OCI-LY7 (cell line): ENCODE measurements around the gene TNK1. TPM values are rescaled to one million over a fixed set of nuclear protein-coding genes. Genes with fewer than 3 reads are reported as not detected.

Source experiments
- BruUV-seq: library from RNA; stranded (reverse); fragments of 400-500 nt; replicated peaks from 2 replicates; lab custom pipeline; 2021; lab: Mats Ljungman, UMichigan
- CTCF ChIA-PET: fragments of 300-600 bp; sonication (Branson Sonifier 250); formaldehyde crosslinking; loops from one replicate; lab custom pipeline; 2022; ENCODE audit warnings: antibody characterized with exemption; ENCODE audit not compliant: unreplicated experiment; lab: Charles Lee
- POLR2A ChIA-PET: fragments of 300-600 bp; sonication (Branson Sonifier 250); formaldehyde crosslinking; loops from one replicate; lab custom pipeline; 2022; ENCODE audit warnings: antibody characterized with exemption; lab: Charles Lee
- DNase-seq: peaks from one replicate; pipeline ENCODE4 v3.0.0-alpha.2; 2015; ENCODE audit warnings: low spot score
- H2AFZ ChIP-seq: fragments of 200-600 bp; sonication (generic), shearing (Covaris generic); 2 replicates; pipeline ENCODE4 v1.6.1; 2014; ENCODE audit warnings: mild to moderate bottlenecking, antibody characterized with exemption, low read length, moderate library complexity
- H3K27ac ChIP-seq: fragments of 200-600 bp; sonication (generic); 2 replicates; pipeline ENCODE4 v1.5.1; 2014; ENCODE audit warnings: mixed run types, low read depth, mild to moderate bottlenecking, moderate library complexity, low read length, inconsistent platforms; ENCODE audit not compliant: poor library complexity, severe bottlenecking
- H3K36me3 ChIP-seq: fragments of 200-600 bp; sonication (generic); 2 replicates; pipeline ENCODE4 v1.6.1; 2014; ENCODE audit warnings: mild to moderate bottlenecking, antibody characterized with exemption, low read length, moderate library complexity, mixed read lengths; ENCODE audit not compliant: insufficient read depth
- H3K4me1 ChIP-seq: fragments of 200-600 bp; sonication (generic); 2 replicates; pipeline ENCODE4 v1.5.1; 2014; ENCODE audit warnings: mild to moderate bottlenecking, low read length; ENCODE audit not compliant: insufficient read depth, poor library complexity, severe bottlenecking
- H3K4me2 ChIP-seq: fragments of 200-600 bp; sonication (generic); 2 replicates; pipeline ENCODE4 v1.6.1; 2014; ENCODE audit warnings: mild to moderate bottlenecking, low read length
- H3K4me3 ChIP-seq: fragments of 200-600 bp; sonication (generic); 2 replicates; pipeline ENCODE4 v1.5.1; 2014; ENCODE audit warnings: mild to moderate bottlenecking, low read depth, low read length; ENCODE audit not compliant: poor library complexity, severe bottlenecking
- H3K79me2 ChIP-seq: fragments of 200-600 bp; sonication (generic); 2 replicates; pipeline ENCODE4 v1.6.1; 2016; ENCODE audit warnings: low read depth, mild to moderate bottlenecking, low read length, moderate library complexity, mixed read lengths; ENCODE audit not compliant: insufficient read depth
- H3K9me2 ChIP-seq: fragments of 200-600 bp; sonication (generic); 2 replicates; pipeline ENCODE4 v1.6.1; 2016; ENCODE audit warnings: mild to moderate bottlenecking, low read length, mixed read lengths; ENCODE audit not compliant: insufficient read depth
- H3K9me3 ChIP-seq: fragments of 200-600 bp; sonication (generic); 2 replicates; pipeline ENCODE4 v1.6.1; 2014; ENCODE audit warnings: mild to moderate bottlenecking, mixed run types, low read length, mixed read lengths
- H4K20me1 ChIP-seq: fragments of 200-600 bp; sonication (generic); 2 replicates; pipeline ENCODE4 v1.6.1; 2014; ENCODE audit warnings: mild to moderate bottlenecking, antibody characterized with exemption, low read length, moderate library complexity, mixed read lengths; ENCODE audit not compliant: insufficient read depth
- EZH2phosphoT487 ChIP-seq: fragments of 200-600 bp; sonication (generic); IDR thresholded peaks from 2 replicates; pipeline ENCODE4 v1.6.1; 2018; ENCODE audit warnings: low read depth, borderline replicate concordance, mild to moderate bottlenecking, mixed run types, antibody characterized with exemption, low read length, moderate library complexity, mixed read lengths
- intact Hi-C: fragments of 100-400 bp; cut with micrococcal nuclease; formaldehyde crosslinking; loops from one replicate; pipeline ENCODE4 v1.10.0; 2022; ENCODE audit not compliant: unreplicated experiment
- total RNA-seq, 2 experiments: library from RNA; depleted of rRNA in 1 of 2; stranded (reverse); fragments of >200 nt in 1 of 2; shearing (Covaris generic) in 1 of 2; gene quantifications; 2 replicates each; pipeline ENCODE4 v1.2.3, GENCODE V29; 2014 to 2022
- TF ChIP-seq, protein P1 (sequence below): fragments of 200-600 bp; sonication (generic); conservative IDR thresholded peaks from 2 replicates; pipeline ENCODE4 v1.5.1; 2014; ENCODE audit warnings: mild to moderate bottlenecking, antibody characterized with exemption, low read length, moderate library complexity, mixed read lengths

Gene TNK1
- total RNA-seq, 2 experiments from 2014 or later, result 5.0 to 6.4 TPM

DNA sequence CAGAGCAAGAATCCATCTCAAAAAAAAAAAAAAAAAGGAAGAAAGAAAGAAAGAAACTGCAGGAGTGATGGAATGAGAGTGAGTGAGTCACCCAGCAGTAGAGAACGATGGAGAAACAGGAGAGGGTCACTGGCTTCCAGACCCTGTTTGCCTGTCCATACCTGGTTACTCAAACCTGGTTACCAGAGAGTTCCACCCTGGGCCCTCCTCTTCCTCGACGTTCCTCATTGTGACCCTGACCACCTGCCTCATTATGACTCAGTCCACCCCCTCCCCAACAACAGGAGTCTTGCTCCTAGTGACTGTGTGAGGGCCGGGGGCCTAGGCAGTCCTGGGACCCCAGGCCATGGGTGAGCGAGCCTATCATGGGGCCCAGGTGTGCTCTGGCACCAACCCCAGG, 47.7 kb downstream of the TNK1 start, which contains the start of gene SPEM3:
SPEM3 (plus strand) TSS at position 301 of the 400 bp plus-strand sequence; CDS start at position 347, 46 bp downstream.
- ChIA-PET CTCF (no interaction called here), POLR2A (no interaction called here)
- Histone ChIP-seq H3K4me1 (no peaks in the 10 kb centered on the region), H4K20me1 (no peaks in the 10 kb centered on the region), H2AFZ (no peak within 1 kb of the TSS), H3K4me2 (no peak within 1 kb of the TSS), H3K4me3 (no peak within 1 kb of the TSS), H3K9me3 (no peaks in the 10 kb centered on the region), H3K27ac (no peak within 1 kb of the TSS), H3K9me2 (no peaks in the 10 kb centered on the region), H3K36me3 (no peaks in the 10 kb centered on the region), H3K79me2 (no peaks in the 10 kb centered on the region)
- TF ChIP-seq EZH2phosphoT487, result no peak
- TF ChIP-seq, protein P1, sequence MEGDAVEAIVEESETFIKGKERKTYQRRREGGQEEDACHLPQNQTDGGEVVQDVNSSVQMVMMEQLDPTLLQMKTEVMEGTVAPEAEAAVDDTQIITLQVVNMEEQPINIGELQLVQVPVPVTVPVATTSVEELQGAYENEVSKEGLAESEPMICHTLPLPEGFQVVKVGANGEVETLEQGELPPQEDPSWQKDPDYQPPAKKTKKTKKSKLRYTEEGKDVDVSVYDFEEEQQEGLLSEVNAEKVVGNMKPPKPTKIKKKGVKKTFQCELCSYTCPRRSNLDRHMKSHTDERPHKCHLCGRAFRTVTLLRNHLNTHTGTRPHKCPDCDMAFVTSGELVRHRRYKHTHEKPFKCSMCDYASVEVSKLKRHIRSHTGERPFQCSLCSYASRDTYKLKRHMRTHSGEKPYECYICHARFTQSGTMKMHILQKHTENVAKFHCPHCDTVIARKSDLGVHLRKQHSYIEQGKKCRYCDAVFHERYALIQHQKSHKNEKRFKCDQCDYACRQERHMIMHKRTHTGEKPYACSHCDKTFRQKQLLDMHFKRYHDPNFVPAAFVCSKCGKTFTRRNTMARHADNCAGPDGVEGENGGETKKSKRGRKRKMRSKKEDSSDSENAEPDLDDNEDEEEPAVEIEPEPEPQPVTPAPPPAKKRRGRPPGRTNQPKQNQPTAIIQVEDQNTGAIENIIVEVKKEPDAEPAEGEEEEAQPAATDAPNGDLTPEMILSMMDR, result no peak
- BruUV-seq, result no TSS peak
- intact Hi-C loops, result no loop called here
- no peak for DNase-seq

DNA sequence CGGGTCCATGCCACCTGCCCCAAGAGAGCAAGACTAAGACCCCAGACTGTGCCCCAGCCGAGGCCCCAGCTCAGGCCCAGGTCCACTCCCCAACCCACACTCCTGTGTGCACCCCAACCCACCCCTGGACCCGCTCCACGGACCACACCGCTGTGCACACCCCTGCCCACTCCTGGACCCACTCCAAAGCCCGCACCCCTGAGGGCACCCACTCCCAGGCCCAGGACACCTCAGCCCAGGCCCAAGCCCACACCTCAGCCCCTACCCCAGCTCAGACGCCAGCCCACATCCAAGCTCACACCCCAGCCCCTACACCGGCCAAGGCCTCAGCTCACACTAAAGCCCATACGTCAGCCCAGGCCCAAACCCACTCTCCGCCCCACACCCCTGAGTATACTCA, 48.8 kb downstream of the TNK1 start:
- POLR2A ChIA-PET, result no interaction called here
- intact Hi-C loops, result no loop called here
- BruUV-seq, result no TSS peak
- CTCF ChIA-PET, result no interaction called here
- H3K4me3 ChIP-seq, result no peak overlapping the region
- no peaks in the 10 kb centered on the region for H3K4me1 ChIP-seq
- no peak for DNase-seq
- H4K20me1 ChIP-seq, result no peaks in the 10 kb centered on the region
- no peak overlapping the region for H2AFZ ChIP-seq
- H3K9me3 ChIP-seq, result no peaks in the 10 kb centered on the region
- H3K27ac ChIP-seq, result no peak overlapping the region
- H3K79me2 ChIP-seq, result no peaks in the 10 kb centered on the region
- no peak overlapping the region for H3K4me2 ChIP-seq
- TF ChIP-seq EZH2phosphoT487, result no peak
- TF ChIP-seq, protein P1, result no peak
- H3K9me2 ChIP-seq, result no peaks in the 10 kb centered on the region
- H3K36me3 ChIP-seq, result no peaks in the 10 kb centered on the region

DNA sequence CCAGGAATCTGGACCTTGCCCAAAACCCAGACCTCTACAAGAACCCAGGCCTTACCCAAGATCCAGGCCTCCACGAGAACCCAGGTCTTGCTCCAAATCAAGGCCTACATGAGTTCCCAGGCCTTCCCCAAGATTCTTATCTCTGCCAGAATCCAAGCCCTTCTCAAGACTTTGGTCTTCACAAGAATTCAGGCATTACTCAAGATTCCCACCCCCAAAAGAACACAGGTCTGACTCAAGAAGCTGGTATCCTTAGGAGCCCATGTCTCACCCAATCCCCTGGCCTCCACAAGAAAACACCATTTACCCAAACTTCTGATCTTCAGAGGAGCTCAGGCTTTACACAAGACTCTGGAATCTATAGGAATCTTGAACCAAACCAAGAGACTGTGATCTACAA, 50.3 kb downstream of the TNK1 start:
- no TSS peak for BruUV-seq
- Histone ChIP-seq H3K4me2 (no peak overlapping the region), H3K9me2 (no peaks in the 10 kb centered on the region), H3K9me3 (no peaks in the 10 kb centered on the region), H2AFZ (no peak overlapping the region), H3K4me1 (peaks cover 2% of the 10 kb centered on the region), H3K27ac (no peak overlapping the region), H3K4me3 (no peak overlapping the region), H3K79me2 (peaks cover 2% of the 10 kb centered on the region; the same call in 1 of the 2 replicates), H3K36me3 (no peaks in the 10 kb centered on the region), H4K20me1 (no peaks in the 10 kb centered on the region)
- TF ChIP-seq, protein P1, result no peak
- no peak for TF ChIP-seq EZH2phosphoT487
- intact Hi-C loops, result no loop called here
- no peak for DNase-seq
- POLR2A ChIA-PET, result interaction anchor here (1.3 kb wide), 1 partner anchor 11 kb away, joined by 3 read pairs; the partner anchor contains the start of gene SPEM1
- CTCF ChIA-PET, result interaction anchor here (0.6 kb wide), 1 partner anchor 774 kb away, joined by 3 read pairs; no protein-coding TSS in a partner anchor
